HG03097 (cell line): Measurements from ENCODE around the gene RPS25.
"Not testable (repeated sequence)": the region's sequence is repeated elsewhere in the genome, so short reads cannot be mapped to it uniquely, and the experiment has no call there.

Experiments used
- ATAC-seq: cut with Tn5 transposase; IDR thresholded peaks from one replicate; pipeline ENCODE4 v1.9.1; 2021; ENCODE audit not compliant: unreplicated experiment, low FRiP score

The RPS25 gene

GRCh38 chr11:119018074-119018938, at the start of gene RPS25, which contains the start of gene TRAPPC4:
TSS of gene RPS25 (minus strand) at chr11:119018343. CDS start at chr11:119018284, 59 bp downstream.
TSS of gene TRAPPC4 (plus strand) at chr11:119018766. CDS start at chr11:119018796, 30 bp downstream.
- ATAC-seq, result peak; percentile 79

GRCh38 chr11:119067371-119068222, 49.5 kb upstream of the RPS25 start, which contains the start of gene VPS11:
TSS of gene VPS11 (plus strand) at chr11:119067818. CDS start at chr11:119067824, 6 bp downstream.
- ATAC-seq, result peak; percentile 84

GRCh38 chr11:119065369-119065768, 47.2 kb upstream of the RPS25 start:
- no peak for ATAC-seq

GRCh38 chr11:119062779-119063178, 44.6 kb upstream of the RPS25 start:
- no peak for ATAC-seq

- ATAC-seq, result no peak
These were observed 43.1 kb upstream of the RPS25 start for GRCh38 chr11:119061256-119061655.

- ATAC-seq, result not testable (repeated sequence)
These were observed 41.0 kb upstream of the RPS25 start for GRCh38 chr11:119059128-119059527.

GRCh38 chr11:119057000-119057769, 39.0 kb upstream of the RPS25 start, which contains the start of gene HYOU1:
TSS of gene HYOU1 (minus strand) at chr11:119057205. CDS start at chr11:119056160, 1,045 bp downstream.
- peak; percentile 91 for ATAC-seq

GRCh38 chr11:119056421-119056999, 38.4 kb upstream of the RPS25 start:
- ATAC-seq, result peak; percentile 0

GRCh38 chr11:119055901-119056300, 37.8 kb upstream of the RPS25 start:
- no peak for ATAC-seq

- no peak for ATAC-seq
These were observed 36.3 kb upstream of the RPS25 start for GRCh38 chr11:119054418-119054817.

- no peak for ATAC-seq
These were observed 34.1 kb upstream of the RPS25 start for GRCh38 chr11:119052163-119052814.

- ATAC-seq, result no peak
These were observed 33.5 kb upstream of the RPS25 start for GRCh38 chr11:119051440-119052162.

GRCh38 chr11:119049081-119049480, 30.9 kb upstream of the RPS25 start:
- ATAC-seq, result no peak

GRCh38 chr11:119048644-119049043, 30.5 kb upstream of the RPS25 start:
- no peak for ATAC-seq

GRCh38 chr11:119047205-119047604, 29.1 kb upstream of the RPS25 start:
- ATAC-seq, result no peak

- ATAC-seq, result no peak
These were observed 28.3 kb upstream of the RPS25 start for GRCh38 chr11:119046489-119046888.

GRCh38 chr11:119044708-119045107, 26.6 kb upstream of the RPS25 start:
- no peak for ATAC-seq

- ATAC-seq, result no peak
These were observed 24.8 kb upstream of the RPS25 start for GRCh38 chr11:119042927-119043326.
